ENCODE results near the gene HELZ. TPM values are rescaled to one million over a fixed set of nuclear protein-coding genes. Genes with fewer than 3 reads are reported as not detected.
A peak's percentile ranks its signal among the peaks of the same experiment; 100 is the strongest.

HELZ gene
- total RNA-seq, 4 donors from 2014 or later, result 21.0 to 47.0 (median 38.9) TPM

DNA sequence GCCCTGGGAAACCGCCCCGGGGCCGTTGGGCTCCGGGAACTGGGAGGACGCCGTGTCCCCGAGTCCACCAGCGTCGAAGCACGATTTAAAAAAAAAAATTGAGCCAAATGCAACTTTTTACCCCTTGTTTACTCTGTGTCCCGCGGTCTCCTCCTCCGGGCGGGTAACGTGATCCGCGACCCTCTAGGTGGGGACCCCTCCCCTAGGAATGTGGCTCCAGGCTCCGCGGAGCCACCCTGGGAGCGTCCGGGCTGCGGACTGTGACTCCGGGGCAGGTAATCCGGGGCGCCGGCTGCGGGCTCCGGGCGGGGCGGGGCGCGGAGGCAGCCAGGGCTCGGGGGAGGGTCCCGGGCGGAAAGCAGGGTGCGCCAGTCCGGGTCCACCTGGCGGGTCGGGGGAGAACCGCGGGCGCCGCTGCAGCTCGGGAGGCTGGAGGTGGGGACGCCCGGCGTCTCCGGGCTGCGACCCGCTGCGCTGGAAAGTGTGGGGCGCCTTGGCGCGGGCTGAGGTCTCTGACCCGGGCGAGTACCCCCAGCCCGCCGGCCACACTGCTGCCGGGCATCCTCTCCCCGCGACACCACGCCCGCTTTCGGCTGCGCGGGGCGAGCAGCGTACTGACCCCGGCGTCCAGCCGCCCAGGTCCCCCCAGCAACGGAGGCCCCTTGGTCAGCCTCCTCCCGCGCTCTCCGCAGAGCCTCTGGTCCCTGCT is 852 bp upstream of the HELZ start:
- no peak for TF ChIP-seq POLR2A (IDR thresholded peaks at IDR 0.05)
- TF ChIP-seq, protein P1, sequence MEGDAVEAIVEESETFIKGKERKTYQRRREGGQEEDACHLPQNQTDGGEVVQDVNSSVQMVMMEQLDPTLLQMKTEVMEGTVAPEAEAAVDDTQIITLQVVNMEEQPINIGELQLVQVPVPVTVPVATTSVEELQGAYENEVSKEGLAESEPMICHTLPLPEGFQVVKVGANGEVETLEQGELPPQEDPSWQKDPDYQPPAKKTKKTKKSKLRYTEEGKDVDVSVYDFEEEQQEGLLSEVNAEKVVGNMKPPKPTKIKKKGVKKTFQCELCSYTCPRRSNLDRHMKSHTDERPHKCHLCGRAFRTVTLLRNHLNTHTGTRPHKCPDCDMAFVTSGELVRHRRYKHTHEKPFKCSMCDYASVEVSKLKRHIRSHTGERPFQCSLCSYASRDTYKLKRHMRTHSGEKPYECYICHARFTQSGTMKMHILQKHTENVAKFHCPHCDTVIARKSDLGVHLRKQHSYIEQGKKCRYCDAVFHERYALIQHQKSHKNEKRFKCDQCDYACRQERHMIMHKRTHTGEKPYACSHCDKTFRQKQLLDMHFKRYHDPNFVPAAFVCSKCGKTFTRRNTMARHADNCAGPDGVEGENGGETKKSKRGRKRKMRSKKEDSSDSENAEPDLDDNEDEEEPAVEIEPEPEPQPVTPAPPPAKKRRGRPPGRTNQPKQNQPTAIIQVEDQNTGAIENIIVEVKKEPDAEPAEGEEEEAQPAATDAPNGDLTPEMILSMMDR (IDR thresholded peaks at IDR 0.05 in 4 of 5, conservative IDR thresholded peaks at IDR 0.05 in 1 of 5), result no peak
- DNase-seq (no peak), ATAC-seq (peak; percentile 20 to 23)
- intact Hi-C loops (cut with DNase I; ENCODE audit: low total_unique reads), result loop anchor here (10.0 kb wide), 1 partner anchor 201 kb away; the partner anchor contains the start of gene CACNG1
- peak overlapping the region; percentile 91 to 98 (median 96) for H3K27ac ChIP-seq
- no peaks in the 10 kb centered on the region for H3K9me3 ChIP-seq
- in situ Hi-C loops (cut with MboI; ENCODE audit: low sequenced_read_pairs in 4 of 4), result no loop called here
- H3K27me3 ChIP-seq, result no peaks in the 10 kb centered on the region
- H3K36me3 ChIP-seq, result no peaks in the 10 kb centered on the region
- H3K4me3 ChIP-seq, result peak overlapping the region; percentile 78 to 100 (median 88)
- H3K4me1 ChIP-seq, result peaks cover 28 to 36% of the 10 kb centered on the region in 2 donors

DNA sequence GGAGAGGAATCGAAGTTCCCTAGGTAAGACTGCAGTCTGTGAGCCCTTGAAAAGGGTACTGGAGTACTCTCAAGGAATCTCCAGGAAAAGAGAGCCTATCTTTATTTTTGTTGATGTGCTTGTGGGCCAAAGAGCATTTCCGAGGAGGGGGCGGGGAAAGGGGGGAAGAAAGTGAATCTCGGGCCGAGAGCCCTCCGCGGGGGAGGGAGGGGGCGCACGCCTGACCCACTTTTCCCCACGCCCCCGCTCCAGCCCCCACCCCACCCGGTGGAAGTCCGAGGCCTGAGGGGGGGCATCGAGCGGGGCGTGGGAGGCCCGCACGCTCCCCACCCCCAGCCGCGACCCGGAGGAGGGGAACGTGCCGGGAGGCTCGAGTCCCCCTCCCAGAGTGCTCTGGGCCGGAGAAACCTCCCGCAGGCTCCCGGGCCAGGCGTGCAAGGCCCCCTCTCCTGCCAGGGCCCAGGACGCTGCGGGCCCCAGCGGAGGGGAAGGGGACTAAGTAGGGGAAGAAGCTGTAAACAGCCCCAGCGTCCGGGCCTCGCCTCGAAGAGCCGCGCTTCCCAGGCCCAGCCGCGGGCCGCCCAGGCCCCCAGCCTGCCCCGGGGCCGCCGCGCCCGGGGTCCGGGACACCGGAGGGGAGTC is 444 bp downstream of the HELZ start:
- Histone ChIP-seq H3K4me3 (peak overlapping the region; percentile 78 to 100 (median 88)), H3K27ac (peak overlapping the region; percentile 91 to 98 (median 96)), H3K27me3 (no peaks in the 10 kb centered on the region), H3K9me3 (no peaks in the 10 kb centered on the region), H3K4me1 (peaks cover 41 to 48% of the 10 kb centered on the region in 2 donors), H3K36me3 (no peaks in the 10 kb centered on the region)
- intact Hi-C loops (cut with DNase I; ENCODE audit: low total_unique reads), result loop anchor here (10.0 kb wide), 1 partner anchor 200 kb away; the partner anchor contains the start of gene CACNG1
- in situ Hi-C loops (cut with MboI; ENCODE audit: low sequenced_read_pairs in 4 of 4), result no loop called here
- TF ChIP-seq POLR2A (IDR thresholded peaks at IDR 0.05), result no peak
- TF ChIP-seq, protein P1 (IDR thresholded peaks at IDR 0.05 in 4 of 5, conservative IDR thresholded peaks at IDR 0.05 in 1 of 5), result no peak
- DNase-seq (no peak), ATAC-seq (peak; percentile 33)

DNA sequence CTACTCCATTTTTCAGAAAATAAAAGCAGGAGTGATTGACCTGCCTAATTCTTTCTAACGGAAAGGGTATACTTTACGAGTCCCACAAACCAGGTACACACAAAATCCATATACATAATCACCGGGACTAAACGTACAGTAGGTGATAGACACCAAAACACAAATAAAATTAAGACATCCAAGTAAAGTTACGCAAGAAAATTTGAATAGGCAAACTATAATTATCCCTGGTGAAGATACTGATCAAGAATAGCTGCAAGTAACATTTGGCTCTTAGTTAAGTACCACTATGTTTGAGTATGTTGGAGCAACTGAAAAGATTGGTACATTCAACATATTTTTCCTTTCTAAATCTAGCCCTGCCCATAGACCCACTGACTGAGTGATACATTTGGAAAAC is 1.7 kb downstream of the HELZ start:
- H3K27ac ChIP-seq, result peak overlapping the region; percentile 91 to 98 (median 96)
- intact Hi-C loops (cut with DNase I; ENCODE audit: low total_unique reads), result loop anchor here (10.0 kb wide), 1 partner anchor 198 kb away; the partner anchor contains the start of gene CACNG1
- TF ChIP-seq POLR2A (IDR thresholded peaks at IDR 0.05), result no peak
- TF ChIP-seq, protein P1 (IDR thresholded peaks at IDR 0.05 in 4 of 5, conservative IDR thresholded peaks at IDR 0.05 in 1 of 5), result no peak
- no peaks in the 10 kb centered on the region for H3K27me3 ChIP-seq
- no peaks in the 10 kb centered on the region for H3K9me3 ChIP-seq
- in situ Hi-C loops (cut with MboI; ENCODE audit: low sequenced_read_pairs in 4 of 4), result no loop called here
- peak overlapping the region; percentile 78 to 100 (median 88) for H3K4me3 ChIP-seq
- H3K36me3 ChIP-seq, result peaks cover 0 to 11% of the 10 kb centered on the region in 2 donors
- DNase-seq (no peak), ATAC-seq (no peak)
- peaks cover 48 to 53% of the 10 kb centered on the region in 2 donors for H3K4me1 ChIP-seq

DNA sequence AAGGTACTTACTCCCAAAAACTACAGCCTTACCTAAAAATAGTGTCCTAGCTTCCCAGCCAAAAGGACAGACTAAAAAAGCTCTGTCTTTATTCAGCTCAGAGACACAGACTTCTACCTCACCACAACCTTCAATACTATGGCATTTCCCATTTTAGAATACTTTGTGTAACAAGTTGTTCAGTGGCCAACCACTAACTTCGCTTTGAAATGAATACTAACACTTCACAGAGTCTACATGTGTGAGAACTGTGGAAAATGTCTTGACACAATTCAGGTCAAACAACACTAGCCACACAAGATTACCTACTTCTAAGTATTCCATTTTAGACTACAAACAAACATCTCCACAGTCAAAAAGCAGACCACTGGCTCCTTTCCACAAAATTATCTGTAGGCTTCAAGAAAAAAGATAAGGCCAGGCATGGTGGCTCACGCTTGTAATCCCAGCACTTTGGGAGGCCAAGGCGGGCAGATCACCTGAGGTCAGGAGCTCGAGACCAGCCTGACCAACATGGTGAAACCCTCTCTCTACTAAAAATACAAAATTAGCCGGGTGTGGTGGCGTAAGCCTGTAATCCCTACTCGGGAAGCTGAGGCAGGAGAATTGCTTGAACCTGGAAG is 3.2 kb downstream of the HELZ start:
- H3K27me3 ChIP-seq, result no peaks in the 10 kb centered on the region
- H3K4me1 ChIP-seq, result peaks cover 48 to 53% of the 10 kb centered on the region in 2 donors
- no peak overlapping the region for H3K4me3 ChIP-seq
- peaks cover 0 to 23% of the 10 kb centered on the region in 2 donors for H3K36me3 ChIP-seq
- no peak for ATAC-seq
- DNase-seq, result no peak
- in situ Hi-C loops (cut with MboI; ENCODE audit: low sequenced_read_pairs in 4 of 4), result no loop called here
- intact Hi-C loops (cut with DNase I; ENCODE audit: low total_unique reads), result loop anchor here (10.0 kb wide), 1 partner anchor 197 kb away; the partner anchor contains the start of gene CACNG1
- peak overlapping the region; percentile 55 to 98 (median 62) for H3K27ac ChIP-seq
- H3K9me3 ChIP-seq, result no peaks in the 10 kb centered on the region
- TF ChIP-seq POLR2A (IDR thresholded peaks at IDR 0.05), result no peak
- TF ChIP-seq, protein P1 (IDR thresholded peaks at IDR 0.05 in 4 of 5, conservative IDR thresholded peaks at IDR 0.05 in 1 of 5), result no peak

Data from gastrocnemius medialis (tissue), 4 donors.